Parietal lobe (tissue), 2 donors: ENCODE results near the gene RBM28. TPM values are rescaled to one million over a fixed set of nuclear protein-coding genes. Genes with fewer than 3 reads are reported as not detected.

ENCODE experiments used
- small RNA-seq: library from RNA; depleted of rRNA; stranded (forward); fragments of <200 nt; gene quantifications from one replicate; pipeline ENCODE3, GENCODE V24; 2014; ENCODE audit warnings: low replicate concordance
- total RNA-seq: library from RNA; depleted of rRNA; stranded (reverse); fragments of >200 nt; gene quantifications from one replicate; pipeline ENCODE4 v1.2.3, GENCODE V29; 2014

Gene RBM28, protein sequence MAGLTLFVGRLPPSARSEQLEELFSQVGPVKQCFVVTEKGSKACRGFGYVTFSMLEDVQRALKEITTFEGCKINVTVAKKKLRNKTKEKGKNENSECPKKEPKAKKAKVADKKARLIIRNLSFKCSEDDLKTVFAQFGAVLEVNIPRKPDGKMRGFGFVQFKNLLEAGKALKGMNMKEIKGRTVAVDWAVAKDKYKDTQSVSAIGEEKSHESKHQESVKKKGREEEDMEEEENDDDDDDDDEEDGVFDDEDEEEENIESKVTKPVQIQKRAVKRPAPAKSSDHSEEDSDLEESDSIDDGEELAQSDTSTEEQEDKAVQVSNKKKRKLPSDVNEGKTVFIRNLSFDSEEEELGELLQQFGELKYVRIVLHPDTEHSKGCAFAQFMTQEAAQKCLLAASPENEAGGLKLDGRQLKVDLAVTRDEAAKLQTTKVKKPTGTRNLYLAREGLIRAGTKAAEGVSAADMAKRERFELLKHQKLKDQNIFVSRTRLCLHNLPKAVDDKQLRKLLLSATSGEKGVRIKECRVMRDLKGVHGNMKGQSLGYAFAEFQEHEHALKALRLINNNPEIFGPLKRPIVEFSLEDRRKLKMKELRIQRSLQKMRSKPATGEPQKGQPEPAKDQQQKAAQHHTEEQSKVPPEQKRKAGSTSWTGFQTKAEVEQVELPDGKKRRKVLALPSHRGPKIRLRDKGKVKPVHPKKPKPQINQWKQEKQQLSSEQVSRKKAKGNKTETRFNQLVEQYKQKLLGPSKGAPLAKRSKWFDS
- total RNA-seq: 38.8 TPM

DNA sequence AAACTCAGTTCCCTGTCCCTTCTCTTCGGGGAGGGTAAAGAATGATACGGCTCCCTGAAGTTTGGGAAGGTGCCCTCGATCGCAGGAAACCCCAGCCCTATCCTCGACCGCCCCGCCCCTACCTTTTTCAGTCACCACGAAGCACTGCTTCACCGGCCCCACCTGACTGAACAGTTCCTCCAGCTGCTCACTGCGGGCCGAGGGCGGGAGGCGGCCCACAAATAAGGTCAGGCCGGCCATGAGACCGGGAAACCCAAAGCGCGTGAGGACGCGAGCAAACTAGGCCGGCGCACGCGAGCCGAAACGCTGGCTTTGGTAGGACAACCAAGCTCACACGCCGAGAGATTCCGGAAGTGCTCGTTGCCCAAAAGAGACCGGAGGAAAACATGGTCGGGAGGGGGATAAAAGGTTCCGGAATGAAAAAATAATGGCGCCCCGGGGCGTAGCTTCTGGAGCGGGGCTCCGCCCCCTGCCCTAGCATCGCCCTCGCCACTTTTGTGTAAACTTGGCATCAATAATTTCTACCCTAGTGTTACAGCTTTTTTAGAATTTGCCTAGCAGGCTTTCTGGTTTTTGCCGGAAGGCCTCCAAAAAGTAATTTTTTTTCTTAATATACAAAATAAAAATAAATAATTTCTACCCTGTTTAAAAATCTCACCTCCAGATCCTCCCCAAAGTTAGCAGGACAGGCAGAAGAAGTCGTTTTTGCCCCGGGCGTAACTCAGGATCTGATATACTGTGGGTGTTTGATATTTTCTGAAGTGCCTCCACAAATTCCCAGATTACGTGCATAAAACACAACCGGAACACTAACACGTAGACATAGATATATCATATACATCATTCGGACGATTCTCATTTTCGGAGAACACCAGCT lies at the start of gene RBM28:
RBM28 (minus strand) TSS at position 355 of the 877 bp plus-strand sequence; CDS start at position 240, 115 bp downstream.

DNA sequence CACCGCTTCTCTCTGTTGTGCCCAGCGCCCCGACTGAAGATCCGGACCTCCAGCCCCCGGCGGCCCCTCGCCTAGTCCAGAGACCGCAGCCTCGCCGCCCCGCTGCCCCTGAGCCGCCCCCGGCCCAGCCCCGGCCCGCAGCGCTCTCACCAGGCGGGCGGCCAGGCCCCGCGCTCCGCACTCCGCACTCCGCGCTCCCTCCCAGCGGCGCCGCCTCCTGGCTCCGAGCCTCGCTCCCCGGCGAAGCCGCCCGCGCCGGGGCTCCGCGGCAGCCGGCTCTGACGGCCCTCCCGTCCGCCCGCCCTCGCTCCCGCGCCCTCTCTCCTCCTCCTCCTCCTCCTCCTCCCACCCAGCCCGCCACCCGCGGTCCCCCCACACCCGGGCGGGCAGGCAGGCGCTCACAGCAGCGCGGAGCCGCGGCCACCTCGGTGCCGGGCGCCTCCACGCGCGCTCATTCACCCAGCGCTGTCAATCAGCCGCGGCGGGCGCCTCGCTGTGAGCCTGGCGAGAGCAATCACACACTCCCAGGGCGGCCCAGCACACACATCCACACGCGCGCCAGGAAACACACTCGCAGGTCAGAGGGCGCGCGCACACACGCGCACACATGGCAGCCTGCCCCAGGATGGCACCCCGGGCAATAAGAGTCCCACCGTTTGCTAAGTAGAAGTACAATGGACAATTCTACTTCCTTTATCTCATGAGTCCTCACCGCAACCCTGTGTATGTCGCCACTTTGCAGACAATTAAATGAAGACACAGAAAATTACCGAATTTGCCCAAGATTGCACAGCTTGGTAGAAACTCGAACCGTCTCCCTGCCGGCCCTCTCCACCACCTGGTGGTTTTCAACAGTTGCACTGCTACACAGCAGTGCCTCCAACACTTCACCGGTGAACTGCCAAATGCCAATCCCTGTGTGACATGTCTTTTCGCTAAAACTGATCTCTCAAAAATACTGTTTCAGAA lies 18.0 kb upstream of the RBM28 start, which contains the start of gene PRRT4:
PRRT4 (minus strand) TSS at position 280 of the 969 bp plus-strand sequence.

Small RNA genes lying within 50 kb of the gene (small RNA-seq; reads per million reads assigned to genes)
- not detected for gene RNU7-27P

Other genes with a start within 250 kb of the RBM28 start
- not detected for gene LEP, start 102.6 kb downstream of the RBM28 start, total RNA-seq
- 2.5 TPM for gene PRRT4, start 17.8 kb upstream of the RBM28 start, total RNA-seq
- 36.0 TPM for gene IMPDH1, start 66.1 kb upstream of the RBM28 start, total RNA-seq
- gene HILPDA, start 112.0 kb upstream of the RBM28 start, total RNA-seq: 43.2 TPM
- gene METTL2B, start 132.8 kb upstream of the RBM28 start, total RNA-seq: 36.9 TPM